Frontal cortex (tissue), 4 donors: ENCODE results near the gene NOS1AP. TPM values are rescaled to one million over a fixed set of nuclear protein-coding genes. Genes with fewer than 3 reads are reported as not detected.
A peak's percentile ranks its signal among the peaks of the same experiment; 100 is the strongest.

ENCODE experiments used
- DNase-seq, 2 donors: peaks; one replicate each; pipeline ENCODE4 v3.0.0; 2012; ENCODE audit warnings: low spot score in 2 of 2
- FAIRE-seq: peaks from 2 replicates; lab custom pipeline; 2012; peaks lifted over from hg19 to GRCh38; lab: Jason Lieb, UNC
- total RNA-seq: library from RNA; depleted of rRNA; stranded (reverse); fragments of >200 nt; gene quantifications from one replicate; pipeline ENCODE4 v1.2.3, GENCODE V29; 2014
- donor health status: control.
- donor health status: control.
- donor health status: control.

Gene NOS1AP
- total RNA-seq, 1 donor from 2014 or later, result 4.9 TPM

GRCh38 chr1:162229549-162229948 is 160.1 kb downstream of the NOS1AP start:
- no peak for FAIRE-seq
- no peak for DNase-seq

GRCh38 chr1:162230096-162230495 is 160.6 kb downstream of the NOS1AP start:
- DNase-seq (peak; percentile 6 to 29), FAIRE-seq (peak; percentile 26)

GRCh38 chr1:162230517-162230916 is 161.0 kb downstream of the NOS1AP start:
- DNase-seq (no peak), FAIRE-seq (no peak)

GRCh38 chr1:162232034-162232711 is 162.7 kb downstream of the NOS1AP start:
- DNase-seq (no peak), FAIRE-seq (no peak)

GRCh38 chr1:162233066-162233465 is 163.6 kb downstream of the NOS1AP start:
- no peak for DNase-seq
- FAIRE-seq, result no peak

- DNase-seq, result no peak
- no peak for FAIRE-seq
Observed at GRCh38 chr1:162233937-162234336, 164.4 kb downstream of the NOS1AP start.

- FAIRE-seq (no peak), DNase-seq (no peak)
Observed at GRCh38 chr1:162234571-162234970, 165.1 kb downstream of the NOS1AP start.

GRCh38 chr1:162235241-162235800 is 165.8 kb downstream of the NOS1AP start:
- FAIRE-seq, result no peak
- no peak for DNase-seq

GRCh38 chr1:162236201-162236600 is 166.7 kb downstream of the NOS1AP start:
- FAIRE-seq (no peak), DNase-seq (no peak)

- FAIRE-seq, result no peak
- DNase-seq, result no peak
Observed at GRCh38 chr1:162236618-162237017, 167.1 kb downstream of the NOS1AP start.

- no peak for DNase-seq
- no peak for FAIRE-seq
Observed at GRCh38 chr1:162240577-162240976, 171.1 kb downstream of the NOS1AP start.

GRCh38 chr1:162242804-162243203 is 173.3 kb downstream of the NOS1AP start:
- FAIRE-seq, result no peak
- no peak for DNase-seq

- DNase-seq, result peak; percentile 9 to 12
- FAIRE-seq, result no peak
Observed at GRCh38 chr1:162248854-162249535, 179.5 kb downstream of the NOS1AP start.

GRCh38 chr1:162250004-162250730 is 180.7 kb downstream of the NOS1AP start:
- DNase-seq (no peak), FAIRE-seq (no peak)

GRCh38 chr1:162251102-162251501 is 181.6 kb downstream of the NOS1AP start:
- DNase-seq (no peak), FAIRE-seq (no peak)

GRCh38 chr1:162252214-162252613 is 182.7 kb downstream of the NOS1AP start:
- DNase-seq (no peak), FAIRE-seq (no peak)

GRCh38 chr1:162253790-162254189 is 184.3 kb downstream of the NOS1AP start:
- FAIRE-seq (no peak), DNase-seq (no peak)

- DNase-seq (no peak), FAIRE-seq (no peak)
Observed at GRCh38 chr1:162256287-162256686, 186.8 kb downstream of the NOS1AP start.

- FAIRE-seq, result no peak
- DNase-seq, result no peak
Observed at GRCh38 chr1:162258394-162258793, 188.9 kb downstream of the NOS1AP start.

- DNase-seq (no peak), FAIRE-seq (no peak)
Observed at GRCh38 chr1:162259894-162260455, 190.5 kb downstream of the NOS1AP start.
